ENCODE measurements around the gene LACRT.
"Not testable (repeated sequence)": the region's sequence is repeated elsewhere in the genome, so short reads cannot be mapped to it uniquely, and the experiment has no call there.

LACRT gene, protein sequence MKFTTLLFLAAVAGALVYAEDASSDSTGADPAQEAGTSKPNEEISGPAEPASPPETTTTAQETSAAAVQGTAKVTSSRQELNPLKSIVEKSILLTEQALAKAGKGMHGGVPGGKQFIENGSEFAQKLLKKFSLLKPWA

DNA sequence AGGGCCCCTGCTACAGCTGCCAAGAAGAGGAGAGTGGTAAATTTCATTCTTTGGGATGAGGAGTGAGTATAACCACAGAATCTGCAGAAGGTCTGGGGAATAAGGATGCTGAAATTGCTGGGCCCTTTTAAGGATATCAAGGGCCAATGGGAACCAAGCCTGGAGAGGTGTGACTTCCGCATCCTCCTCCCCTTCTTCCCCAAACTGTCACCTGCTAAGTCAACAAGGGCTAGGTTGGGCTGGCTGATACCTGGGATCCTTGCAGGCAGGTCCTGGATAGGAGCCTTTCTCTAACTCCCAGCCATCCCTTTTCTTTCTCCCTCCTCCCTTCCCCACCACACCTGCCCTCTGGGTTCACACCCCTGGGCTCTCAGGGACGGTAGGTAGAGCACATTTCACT, at the start of gene LACRT:
Gene LACRT, minus strand, starts transcription at position 101 of the 400 bp plus-strand sequence. Its CDS starts 54 bp downstream, at position 47.
- Mint-ChIP-seq H3K27me3 (ENCODE audit: low read depth) (no peaks in the 10 kb centered on the region), H3K4me1 (ENCODE audit: low read depth) (no peaks in the 10 kb centered on the region), H3K36me3 (ENCODE audit: low read depth) (no peaks in the 10 kb centered on the region), H3K4me3 (no peak within 1 kb of the TSS), H3K27ac (no peak within 1 kb of the TSS), H3K9me3 (no peaks in the 10 kb centered on the region)
- DNase-seq (ENCODE audit: low spot score), result no peak

DNA sequence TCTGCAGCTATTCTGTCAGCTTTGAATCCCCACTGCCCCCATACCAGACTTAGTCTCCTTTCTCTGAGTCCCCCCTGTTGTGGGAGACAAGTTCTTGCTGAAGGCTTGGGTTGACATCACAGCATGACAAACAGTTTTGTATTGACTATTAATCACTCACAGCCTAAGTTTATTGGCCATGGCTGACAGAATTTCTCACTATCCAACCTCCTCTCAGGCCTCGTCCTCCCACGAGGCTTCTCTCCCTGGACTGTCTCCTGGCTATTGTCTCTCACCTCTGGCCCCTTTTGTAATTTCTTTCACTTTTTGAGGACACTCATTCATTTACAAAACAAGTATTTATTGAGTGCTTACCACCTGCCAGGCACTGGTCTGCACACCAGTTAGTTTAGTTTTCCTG, 48.7 kb upstream of the LACRT start:
- Mint-ChIP-seq H3K27me3 (ENCODE audit: low read depth) (peaks cover 12% of the 10 kb centered on the region), H3K36me3 (ENCODE audit: low read depth) (no peaks in the 10 kb centered on the region), H3K27ac (no peak overlapping the region), H3K4me3 (no peak overlapping the region), H3K9me3 (no peaks in the 10 kb centered on the region), H3K4me1 (ENCODE audit: low read depth) (no peaks in the 10 kb centered on the region)
- DNase-seq (ENCODE audit: low spot score), result no peak

DNA sequence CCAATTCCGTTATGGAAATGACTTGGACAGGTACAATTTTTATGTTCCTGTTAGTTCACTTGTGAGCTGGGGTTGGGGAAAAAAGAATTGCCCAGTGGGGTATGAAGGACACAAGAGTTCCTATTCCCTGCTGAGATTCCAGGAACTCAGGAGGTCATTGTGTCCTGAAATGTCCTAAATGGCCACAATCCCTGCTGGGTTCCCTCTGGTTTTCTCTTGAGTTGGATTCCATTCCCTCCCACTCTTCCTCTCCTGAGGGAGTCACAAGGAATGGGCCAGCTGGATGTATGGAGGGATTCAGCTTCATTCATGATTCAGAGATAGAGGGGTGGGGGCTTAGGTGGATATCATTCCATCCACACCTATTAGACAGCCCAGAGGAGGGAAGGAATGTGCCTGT, 48.0 kb upstream of the LACRT start:
- H3K27me3 Mint-ChIP-seq (ENCODE audit: low read depth), result peaks cover 9% of the 10 kb centered on the region
- no peak overlapping the region for H3K4me3 Mint-ChIP-seq
- H3K9me3 Mint-ChIP-seq, result no peaks in the 10 kb centered on the region
- H3K4me1 Mint-ChIP-seq (ENCODE audit: low read depth), result no peaks in the 10 kb centered on the region
- no peak overlapping the region for H3K27ac Mint-ChIP-seq
- no peak for DNase-seq (ENCODE audit: low spot score)
- no peaks in the 10 kb centered on the region for H3K36me3 Mint-ChIP-seq (ENCODE audit: low read depth)

DNA sequence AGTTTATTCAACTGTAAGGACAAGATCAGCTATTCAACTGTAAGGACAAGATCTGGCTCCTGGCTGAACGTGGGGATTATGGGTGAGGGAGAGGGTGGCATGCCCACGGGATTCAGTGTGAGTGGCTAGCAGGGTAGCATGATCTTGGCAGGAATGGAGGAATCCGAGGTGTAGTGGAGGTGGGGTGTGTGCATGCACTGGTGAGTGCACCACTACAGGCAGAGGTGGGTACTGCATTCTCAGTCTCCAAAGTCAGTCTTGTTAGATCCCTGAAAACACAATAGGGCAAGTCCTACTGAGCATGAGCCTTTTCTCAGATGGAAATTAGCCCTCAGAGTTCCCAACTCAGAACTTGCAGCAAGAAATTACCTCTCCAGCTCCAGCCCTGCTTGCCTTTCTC, 45.7 kb upstream of the LACRT start:
- H3K9me3 Mint-ChIP-seq, result no peaks in the 10 kb centered on the region
- no peak overlapping the region for H3K27ac Mint-ChIP-seq
- DNase-seq (ENCODE audit: low spot score), result no peak
- H3K36me3 Mint-ChIP-seq (ENCODE audit: low read depth), result no peaks in the 10 kb centered on the region
- H3K4me3 Mint-ChIP-seq, result no peak overlapping the region
- no peaks in the 10 kb centered on the region for H3K4me1 Mint-ChIP-seq (ENCODE audit: low read depth)
- H3K27me3 Mint-ChIP-seq (ENCODE audit: low read depth), result peaks cover 5% of the 10 kb centered on the region

DNA sequence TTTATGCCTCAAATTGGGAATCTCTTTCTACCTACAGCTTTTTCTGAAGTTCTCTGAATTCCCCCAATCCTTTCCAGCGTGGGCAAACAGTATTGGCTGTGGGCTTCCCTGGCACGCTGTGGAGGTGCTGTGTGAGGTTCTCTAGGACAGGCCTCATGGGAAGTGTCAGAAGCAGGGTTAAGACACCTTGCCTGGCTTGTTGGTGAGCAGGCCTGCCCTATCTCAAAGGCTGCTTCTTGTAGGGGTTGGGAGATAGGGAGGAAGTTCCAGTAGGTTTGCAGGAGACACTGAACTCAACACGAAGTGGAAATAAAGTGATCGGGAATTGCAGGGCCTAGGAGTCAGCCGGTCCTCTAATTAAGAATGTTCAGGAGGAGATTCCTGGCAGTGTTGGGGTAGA, 43.4 kb upstream of the LACRT start:
- no peak overlapping the region for H3K4me3 Mint-ChIP-seq
- DNase-seq (ENCODE audit: low spot score), result no peak
- no peaks in the 10 kb centered on the region for H3K4me1 Mint-ChIP-seq (ENCODE audit: low read depth)
- H3K27ac Mint-ChIP-seq, result no peak overlapping the region
- no peaks in the 10 kb centered on the region for H3K9me3 Mint-ChIP-seq
- no peaks in the 10 kb centered on the region for H3K36me3 Mint-ChIP-seq (ENCODE audit: low read depth)
- H3K27me3 Mint-ChIP-seq (ENCODE audit: low read depth), result peaks cover 3% of the 10 kb centered on the region

DNA sequence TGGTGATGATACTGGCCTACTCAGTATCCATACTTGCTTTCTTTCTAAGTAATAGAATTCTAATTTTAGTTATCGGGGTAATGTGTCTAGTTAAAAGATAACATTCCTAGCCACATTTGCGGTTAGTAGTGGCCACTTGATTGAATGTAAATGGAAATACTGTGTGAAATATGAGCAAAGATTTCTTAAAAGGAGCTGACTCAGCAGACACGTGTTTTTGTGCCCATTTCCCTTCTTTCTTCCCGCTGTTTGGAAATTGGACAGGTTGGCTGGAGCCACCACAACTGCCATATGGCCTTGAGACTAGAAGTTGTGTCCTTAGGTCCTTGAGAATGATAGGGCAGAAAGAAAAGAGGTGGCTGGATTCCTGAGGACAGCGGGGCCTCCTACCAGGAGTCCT, 33.2 kb upstream of the LACRT start:
- no peaks in the 10 kb centered on the region for H3K9me3 Mint-ChIP-seq
- no peak overlapping the region for H3K4me3 Mint-ChIP-seq
- H3K4me1 Mint-ChIP-seq (ENCODE audit: low read depth), result no peaks in the 10 kb centered on the region
- H3K27me3 Mint-ChIP-seq (ENCODE audit: low read depth), result peaks cover 29% of the 10 kb centered on the region
- no peaks in the 10 kb centered on the region for H3K36me3 Mint-ChIP-seq (ENCODE audit: low read depth)
- no peak for DNase-seq (ENCODE audit: low spot score)
- no peak overlapping the region for H3K27ac Mint-ChIP-seq

DNA sequence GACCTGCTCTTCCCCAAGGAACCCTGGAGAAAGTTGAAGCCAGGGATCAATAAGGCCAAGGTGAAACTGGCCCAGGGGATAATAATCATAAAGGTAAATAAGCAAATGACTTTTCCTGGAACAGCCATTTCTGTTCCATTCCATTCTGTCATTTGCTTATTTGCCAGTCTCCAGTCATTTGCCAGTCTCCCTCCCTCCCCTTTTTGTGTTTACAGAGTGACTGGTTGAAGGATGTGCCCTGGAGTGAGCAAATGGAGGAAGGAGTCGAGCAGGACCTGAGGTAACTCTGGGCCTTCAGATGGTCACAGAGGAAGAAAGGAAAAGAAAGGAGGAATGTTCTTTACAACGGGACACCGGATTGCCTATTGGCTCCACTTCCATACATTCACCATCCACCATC, 31.3 kb upstream of the LACRT start:
- Mint-ChIP-seq H3K4me3 (no peak overlapping the region), H3K27me3 (ENCODE audit: low read depth) (peaks cover 25% of the 10 kb centered on the region)

DNA sequence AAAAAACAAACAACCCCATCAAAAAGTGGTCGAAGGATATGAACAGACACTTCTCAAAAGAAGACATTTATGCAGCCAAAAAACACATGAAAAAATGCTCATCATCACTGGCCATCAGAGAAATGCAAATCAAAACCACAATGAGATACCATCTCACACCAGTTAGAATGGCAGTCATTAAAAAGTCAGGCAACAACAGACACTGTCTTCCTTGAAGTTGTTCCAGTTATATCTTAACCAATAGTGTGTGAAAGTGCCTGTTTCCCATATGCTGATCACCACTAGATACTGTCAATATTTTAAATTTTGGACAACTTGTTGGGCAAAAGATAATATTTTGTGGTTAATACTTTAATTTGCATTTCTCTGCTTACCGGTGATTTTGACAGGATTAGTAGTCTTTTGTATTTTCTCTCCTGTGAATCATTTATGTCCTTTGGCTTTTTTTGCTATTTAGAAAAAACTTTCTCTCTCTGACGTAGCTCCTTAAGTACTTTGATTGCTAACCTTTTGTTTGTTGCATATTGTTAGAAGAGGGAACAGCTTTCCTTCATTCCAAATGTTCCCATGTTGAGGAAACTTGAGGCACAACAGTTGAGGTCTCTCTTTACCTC, 30.4 kb upstream of the LACRT start:
- DNase-seq (ENCODE audit: low spot score); H3K4me1 Mint-ChIP-seq (ENCODE audit: low read depth); H3K9me3 Mint-ChIP-seq; H3K4me3 Mint-ChIP-seq; H3K27ac Mint-ChIP-seq; H3K36me3 Mint-ChIP-seq (ENCODE audit: low read depth): not testable (repeated sequence)
- peaks cover 19% of the 10 kb centered on the region for H3K27me3 Mint-ChIP-seq (ENCODE audit: low read depth)

More for the DNA sequence above, 31.3 kb upstream of the LACRT start:
- Mint-ChIP-seq H3K4me1 (ENCODE audit: low read depth) (no peaks in the 10 kb centered on the region), H3K9me3 (no peaks in the 10 kb centered on the region), H3K27ac (no peak overlapping the region), H3K36me3 (ENCODE audit: low read depth) (no peaks in the 10 kb centered on the region)
- no peak for DNase-seq (ENCODE audit: low spot score)

DNA sequence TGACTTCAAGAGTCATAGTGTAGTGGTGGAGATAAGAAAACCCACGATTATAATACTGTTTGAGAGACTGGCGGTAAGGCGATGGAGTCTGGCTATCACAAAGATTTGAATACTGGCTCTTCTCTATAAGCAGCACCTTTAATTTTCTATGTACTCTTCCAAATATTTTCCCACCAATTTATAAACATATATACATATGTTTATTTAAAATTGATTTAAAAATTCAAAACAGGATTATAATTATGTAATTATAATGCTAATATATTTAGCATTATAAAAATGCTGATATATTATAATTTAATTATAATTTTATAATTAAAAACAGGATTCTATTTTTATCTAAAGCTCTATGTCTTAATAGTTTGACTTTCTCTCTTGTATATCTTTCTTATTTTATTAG, 28.9 kb upstream of the LACRT start:
- no peak overlapping the region for H3K27ac Mint-ChIP-seq
- no peaks in the 10 kb centered on the region for H3K36me3 Mint-ChIP-seq (ENCODE audit: low read depth)
- H3K9me3 Mint-ChIP-seq, result no peaks in the 10 kb centered on the region
- H3K4me1 Mint-ChIP-seq (ENCODE audit: low read depth), result no peaks in the 10 kb centered on the region
- H3K4me3 Mint-ChIP-seq, result no peak overlapping the region
- DNase-seq (ENCODE audit: low spot score), result no peak
- peaks cover 13% of the 10 kb centered on the region for H3K27me3 Mint-ChIP-seq (ENCODE audit: low read depth)

DNA sequence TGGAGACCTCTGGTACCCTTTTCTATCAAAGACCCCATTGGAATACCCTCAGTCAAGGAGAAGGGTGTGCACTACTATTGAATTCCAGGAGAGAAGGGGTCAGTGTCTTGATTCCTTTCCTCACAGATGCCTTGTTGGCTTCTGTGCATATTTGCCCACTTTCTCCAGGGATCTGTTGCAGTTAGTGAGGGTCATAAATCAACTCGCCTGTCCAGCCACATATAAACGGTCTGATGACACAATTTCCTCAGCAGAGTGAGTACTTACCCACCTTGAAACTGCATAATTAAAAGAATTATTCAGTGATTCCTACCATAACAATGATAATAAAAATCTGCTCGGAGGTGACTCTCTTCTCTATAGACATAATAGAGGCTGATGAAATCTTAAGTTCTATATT, 27.3 kb upstream of the LACRT start:
- H3K27ac Mint-ChIP-seq, result no peak overlapping the region
- no peak overlapping the region for H3K4me3 Mint-ChIP-seq
- H3K36me3 Mint-ChIP-seq (ENCODE audit: low read depth), result no peaks in the 10 kb centered on the region
- no peaks in the 10 kb centered on the region for H3K4me1 Mint-ChIP-seq (ENCODE audit: low read depth)
- no peaks in the 10 kb centered on the region for H3K9me3 Mint-ChIP-seq
- DNase-seq (ENCODE audit: low spot score), result no peak
- H3K27me3 Mint-ChIP-seq (ENCODE audit: low read depth), result peaks cover 6% of the 10 kb centered on the region

DNA sequence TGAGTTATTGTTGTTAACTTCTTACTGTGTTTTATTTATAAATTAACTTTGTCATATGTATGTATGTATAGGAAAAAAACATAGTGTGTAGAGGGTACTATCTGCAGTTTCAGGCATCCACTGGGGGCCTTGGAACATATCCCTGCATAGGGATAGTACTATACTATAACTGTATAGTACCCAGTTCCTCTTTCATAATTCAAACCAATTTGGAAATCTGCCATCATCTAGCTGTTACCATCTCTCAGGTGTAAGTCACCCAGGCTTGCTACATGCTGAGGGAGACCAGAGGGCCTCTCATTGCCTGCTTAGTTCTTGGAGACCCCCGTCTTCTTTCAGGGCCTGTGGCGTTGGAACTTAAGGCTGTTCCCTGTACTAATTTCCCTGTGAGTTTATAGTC, 26.4 kb upstream of the LACRT start:
- Mint-ChIP-seq H3K27me3 (ENCODE audit: low read depth) (peaks cover 11% of the 10 kb centered on the region), H3K27ac (no peak overlapping the region), H3K9me3 (no peaks in the 10 kb centered on the region), H3K4me1 (ENCODE audit: low read depth) (no peaks in the 10 kb centered on the region), H3K4me3 (no peak overlapping the region), H3K36me3 (ENCODE audit: low read depth) (no peaks in the 10 kb centered on the region)
- DNase-seq (ENCODE audit: low spot score), result no peak

DNA sequence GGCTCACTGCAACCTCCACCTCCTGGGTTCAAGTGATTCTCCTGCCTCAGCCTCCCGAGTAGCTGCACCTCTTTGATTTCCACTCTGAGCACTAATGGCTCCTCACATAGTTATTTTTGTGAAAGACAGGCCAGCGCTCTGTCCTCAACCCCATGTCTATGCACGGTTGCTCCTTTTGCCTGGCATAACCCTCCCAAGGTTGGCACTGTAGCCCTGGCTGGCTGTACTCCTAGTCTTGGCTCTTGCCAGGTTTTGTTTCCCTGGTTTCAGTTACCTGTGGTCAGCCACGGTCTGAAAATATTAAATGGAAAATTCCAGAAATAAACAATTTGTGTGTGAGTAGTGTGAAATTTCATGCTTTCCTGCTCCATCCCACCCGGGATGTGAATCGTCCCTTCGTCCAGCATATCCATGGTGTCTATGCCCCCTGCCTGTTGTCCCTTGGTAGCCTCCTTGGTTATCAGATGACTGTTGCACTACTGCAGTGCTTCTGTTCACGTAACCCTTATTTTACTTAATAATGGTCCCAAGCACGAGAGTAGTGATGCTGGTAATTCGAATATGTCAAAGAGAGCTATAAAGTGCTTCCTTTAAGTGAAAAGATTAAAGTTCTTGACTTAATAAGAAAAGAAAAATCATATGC, 25.7 kb upstream of the LACRT start:
- H3K36me3 Mint-ChIP-seq (ENCODE audit: low read depth), result no peaks in the 10 kb centered on the region
- H3K4me1 Mint-ChIP-seq (ENCODE audit: low read depth), result no peaks in the 10 kb centered on the region
- no peak overlapping the region for H3K27ac Mint-ChIP-seq
- H3K4me3 Mint-ChIP-seq, result no peak overlapping the region
- no peaks in the 10 kb centered on the region for H3K9me3 Mint-ChIP-seq
- peaks cover 9% of the 10 kb centered on the region for H3K27me3 Mint-ChIP-seq (ENCODE audit: low read depth)
- no peak for DNase-seq (ENCODE audit: low spot score)

DNA sequence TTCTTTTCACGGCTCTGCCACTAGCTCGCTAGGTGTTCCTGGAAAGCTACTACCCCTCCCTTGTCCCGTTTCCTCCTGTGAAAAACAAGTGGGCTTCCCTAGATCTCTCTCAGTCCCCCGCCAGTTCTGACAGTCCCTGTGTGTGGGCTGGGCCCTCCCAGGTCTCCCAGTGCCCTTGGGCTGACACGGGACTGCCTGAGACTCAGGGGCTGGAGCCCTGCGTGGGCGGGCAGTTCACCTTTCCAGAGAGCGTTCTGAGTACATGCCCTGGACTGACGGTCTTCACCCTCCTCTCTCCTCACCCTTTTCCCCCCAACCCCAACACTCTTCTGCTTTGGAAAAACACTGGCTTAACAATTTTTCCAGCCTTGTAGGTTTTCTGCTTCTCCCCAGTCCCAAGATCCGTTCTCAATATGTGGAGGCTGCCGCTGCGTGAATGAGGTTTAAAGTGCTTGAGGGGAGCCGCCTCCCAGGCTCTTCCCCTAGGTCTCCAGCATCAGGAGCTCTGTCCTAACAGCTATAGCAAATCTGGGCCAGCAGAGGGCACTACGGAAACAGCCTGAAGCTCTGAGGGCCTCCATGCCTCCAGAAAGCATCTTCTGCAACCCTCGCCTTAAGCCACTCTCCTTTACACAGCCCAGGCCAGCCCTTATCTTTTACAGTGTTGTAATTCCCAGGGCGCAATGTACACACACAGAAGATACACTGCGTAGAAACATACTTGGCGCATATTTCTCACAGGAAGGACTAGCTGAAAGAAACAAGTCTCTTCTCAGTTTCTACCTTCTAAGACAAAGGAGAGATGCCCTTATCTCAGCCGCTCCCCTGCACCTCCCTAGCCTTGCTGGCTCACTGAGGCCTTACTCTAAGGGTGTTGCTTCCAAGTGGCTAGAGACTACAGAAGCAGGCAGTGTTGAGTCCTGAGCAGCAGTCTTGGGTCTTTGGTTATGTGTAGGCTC, 23.9 kb upstream of the LACRT start:
- DNase-seq (ENCODE audit: low spot score), result peak; percentile 22
- no peak overlapping the region for H3K4me3 Mint-ChIP-seq
- no peak overlapping the region for H3K27ac Mint-ChIP-seq
- H3K9me3 Mint-ChIP-seq, result no peaks in the 10 kb centered on the region
- H3K27me3 Mint-ChIP-seq (ENCODE audit: low read depth), result peaks cover 7% of the 10 kb centered on the region
- H3K4me1 Mint-ChIP-seq (ENCODE audit: low read depth), result no peaks in the 10 kb centered on the region
- no peaks in the 10 kb centered on the region for H3K36me3 Mint-ChIP-seq (ENCODE audit: low read depth)

DNA sequence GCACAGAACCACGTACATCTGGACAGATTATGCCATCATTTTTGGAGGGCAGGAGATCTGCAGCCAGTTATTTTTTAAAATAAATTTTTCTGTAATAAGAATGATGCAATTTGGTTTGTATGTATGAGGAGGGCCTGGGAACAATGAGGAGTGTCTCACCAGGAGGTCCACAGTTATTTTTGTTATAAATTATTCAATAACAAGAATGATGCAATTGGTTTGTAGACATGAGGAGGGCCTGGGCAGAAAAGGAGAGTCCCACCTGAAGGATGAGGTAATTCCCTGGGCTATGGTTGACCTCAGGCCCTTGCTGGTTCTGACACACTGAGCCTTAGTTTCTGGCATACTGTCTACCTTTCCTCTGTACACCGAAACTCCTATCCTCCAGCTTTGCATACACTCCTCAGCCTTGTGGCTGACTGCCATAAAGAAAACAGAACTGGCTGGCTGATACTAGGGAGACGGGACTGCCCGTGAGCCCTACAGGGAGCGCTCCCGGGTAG, 22.5 kb upstream of the LACRT start:
- no peaks in the 10 kb centered on the region for H3K36me3 Mint-ChIP-seq (ENCODE audit: low read depth)
- H3K9me3 Mint-ChIP-seq, result no peaks in the 10 kb centered on the region
- no peak overlapping the region for H3K27ac Mint-ChIP-seq
- H3K27me3 Mint-ChIP-seq (ENCODE audit: low read depth), result peaks cover 13% of the 10 kb centered on the region
- H3K4me1 Mint-ChIP-seq (ENCODE audit: low read depth), result no peaks in the 10 kb centered on the region
- H3K4me3 Mint-ChIP-seq, result no peak overlapping the region
- DNase-seq (ENCODE audit: low spot score), result no peak

Measured in T-helper 2 cell treated with Interferon-gamma antibody and Interleukin-4, amounts not matched to agents 5 μg/mL and 100 μg/mL, for 36 hours (primary cell).